MG63 (cell line): ENCODE measurements around the gene HOXA10. TPM values are rescaled to one million over a fixed set of nuclear protein-coding genes. Genes with fewer than 3 reads are reported as not detected.

ENCODE experiments used
- DNase-seq: peaks from one replicate; pipeline ENCODE4 v3.0.0-alpha.2; 2020
- H3K27me3 ChIP-seq: fragments of 250-450 bp; sonication (Bioruptor Pico); 2 replicates; pipeline ENCODE4 v1.5.1; 2020; ENCODE audit warnings: mild to moderate bottlenecking, moderate library complexity
- H3K36me3 ChIP-seq: fragments of 250-450 bp; sonication (Bioruptor Pico); 2 replicates; pipeline ENCODE4 v1.5.1; 2020; ENCODE audit warnings: mild to moderate bottlenecking, moderate library complexity
- H3K4me3 ChIP-seq: fragments of 250-450 bp; sonication (Bioruptor Pico); 2 replicates; pipeline ENCODE4 v1.5.1; 2020; ENCODE audit warnings: mild to moderate bottlenecking, moderate library complexity
- H3K9me3 ChIP-seq: fragments of 250-450 bp; sonication (Bioruptor Pico); 2 replicates; pipeline ENCODE4 v1.5.1; 2020; ENCODE audit warnings: mild to moderate bottlenecking, moderate library complexity
- total RNA-seq: library from RNA; depleted of rRNA; stranded (reverse); fragments of >200 nt; shearing (Covaris generic); gene quantifications from 2 replicates; pipeline ENCODE4 v1.2.3, GENCODE V29; 2014; ENCODE audit warnings: low replicate concordance

The HOXA10 gene
- total RNA-seq, 1 experiment from 2014 or later: 26.7 TPM

DNA sequence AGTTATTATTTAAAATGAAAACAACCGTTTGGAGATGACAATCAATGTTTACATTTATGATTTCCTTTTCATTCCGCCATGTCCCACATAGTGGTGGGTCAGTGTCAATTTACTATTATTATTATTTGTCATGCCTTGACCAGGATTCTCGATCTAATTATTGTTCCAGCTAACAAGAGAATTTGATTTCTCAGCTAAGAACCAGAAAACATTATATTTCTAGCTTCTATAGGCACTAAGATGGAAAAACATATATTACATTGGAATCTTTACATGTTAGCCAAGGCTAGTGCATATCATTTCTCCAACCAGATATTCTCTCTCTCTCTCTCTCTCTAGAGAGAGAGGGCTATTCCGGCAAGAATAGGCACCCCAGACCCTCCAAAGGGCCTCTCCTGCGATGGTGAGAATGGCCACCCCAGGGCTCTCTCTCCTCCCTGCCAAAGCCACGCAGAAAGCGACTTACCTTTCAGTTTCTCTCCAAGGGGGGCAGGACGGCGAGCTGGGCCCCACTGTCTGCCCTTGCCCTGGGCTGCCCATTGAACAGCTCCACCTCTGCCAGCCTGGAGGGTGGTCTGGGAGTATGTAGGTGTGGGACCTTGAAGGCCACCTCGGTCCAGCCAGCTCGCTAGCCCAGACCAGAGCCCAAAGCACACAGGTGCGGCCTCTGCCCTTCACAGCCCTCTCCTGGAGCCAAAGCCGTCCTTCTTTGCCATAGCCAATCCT is 24.1 kb downstream of the HOXA10 start:
- H3K36me3 ChIP-seq: peaks cover 7% of the 10 kb centered on the region; the same call in 1 of the 2 replicates
- DNase-seq: no peak
- H3K4me3 ChIP-seq: peak overlapping the region; percentile 53
- H3K9me3 ChIP-seq: no peaks in the 10 kb centered on the region
- no peaks in the 10 kb centered on the region for H3K27me3 ChIP-seq

DNA sequence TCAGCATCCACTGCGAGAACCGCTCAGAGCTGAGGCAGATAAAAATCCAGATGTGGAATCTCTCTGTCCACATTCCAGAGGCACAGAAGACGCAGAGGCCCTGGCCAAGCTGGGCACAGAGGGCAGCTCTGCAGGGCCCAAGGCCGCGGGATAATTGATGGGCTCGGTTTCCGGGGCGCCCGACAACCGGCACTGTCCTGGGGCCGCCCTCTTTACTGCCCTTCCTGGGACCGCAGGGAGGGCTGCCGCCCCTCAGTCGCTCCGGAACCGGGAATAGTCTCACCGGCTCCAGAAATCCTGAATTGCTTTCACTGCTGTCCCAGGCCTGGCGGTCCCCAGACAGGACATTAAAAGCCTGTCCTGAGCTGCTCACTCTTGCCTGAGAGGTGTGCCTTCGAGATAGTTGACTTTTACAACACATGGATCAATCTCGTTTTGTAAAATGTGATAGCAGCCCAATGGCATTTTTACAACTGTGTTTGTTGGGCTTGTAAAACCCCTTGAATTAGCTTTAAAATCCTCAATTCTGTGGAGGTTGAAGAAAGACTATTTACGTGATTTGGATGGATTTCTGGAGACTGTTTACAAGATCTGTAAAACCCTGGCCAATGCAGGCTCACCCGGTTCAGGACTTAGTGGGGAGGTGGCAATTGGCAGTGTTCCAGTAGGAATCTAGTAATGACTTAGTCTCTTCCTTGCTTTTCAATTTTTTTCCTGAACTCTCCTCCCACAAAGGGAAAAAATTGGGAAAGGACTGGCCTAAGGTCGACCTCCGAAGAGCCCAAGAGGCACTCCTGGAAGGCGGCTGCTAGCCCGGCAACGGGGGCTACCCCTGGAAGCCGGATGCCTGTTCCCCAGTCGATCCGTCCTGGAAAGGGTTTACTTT is 25.1 kb downstream of the HOXA10 start:
- Histone ChIP-seq H3K9me3 (no peaks in the 10 kb centered on the region), H3K36me3 (peaks cover 14% of the 10 kb centered on the region; the same call in 1 of the 2 replicates), H3K4me3 (peak overlapping the region; percentile 53), H3K27me3 (no peaks in the 10 kb centered on the region)
- DNase-seq: peak; percentile 41

GRCh38 chr7:27148031-27148755 is 25.9 kb downstream of the HOXA10 start:
- Histone ChIP-seq H3K36me3 (peaks cover 14% of the 10 kb centered on the region; the same call in 1 of the 2 replicates), H3K9me3 (no peaks in the 10 kb centered on the region), H3K4me3 (peak overlapping the region; percentile 53; the same call in 1 of the 2 replicates), H3K27me3 (no peaks in the 10 kb centered on the region)
- no peak for DNase-seq

DNA sequence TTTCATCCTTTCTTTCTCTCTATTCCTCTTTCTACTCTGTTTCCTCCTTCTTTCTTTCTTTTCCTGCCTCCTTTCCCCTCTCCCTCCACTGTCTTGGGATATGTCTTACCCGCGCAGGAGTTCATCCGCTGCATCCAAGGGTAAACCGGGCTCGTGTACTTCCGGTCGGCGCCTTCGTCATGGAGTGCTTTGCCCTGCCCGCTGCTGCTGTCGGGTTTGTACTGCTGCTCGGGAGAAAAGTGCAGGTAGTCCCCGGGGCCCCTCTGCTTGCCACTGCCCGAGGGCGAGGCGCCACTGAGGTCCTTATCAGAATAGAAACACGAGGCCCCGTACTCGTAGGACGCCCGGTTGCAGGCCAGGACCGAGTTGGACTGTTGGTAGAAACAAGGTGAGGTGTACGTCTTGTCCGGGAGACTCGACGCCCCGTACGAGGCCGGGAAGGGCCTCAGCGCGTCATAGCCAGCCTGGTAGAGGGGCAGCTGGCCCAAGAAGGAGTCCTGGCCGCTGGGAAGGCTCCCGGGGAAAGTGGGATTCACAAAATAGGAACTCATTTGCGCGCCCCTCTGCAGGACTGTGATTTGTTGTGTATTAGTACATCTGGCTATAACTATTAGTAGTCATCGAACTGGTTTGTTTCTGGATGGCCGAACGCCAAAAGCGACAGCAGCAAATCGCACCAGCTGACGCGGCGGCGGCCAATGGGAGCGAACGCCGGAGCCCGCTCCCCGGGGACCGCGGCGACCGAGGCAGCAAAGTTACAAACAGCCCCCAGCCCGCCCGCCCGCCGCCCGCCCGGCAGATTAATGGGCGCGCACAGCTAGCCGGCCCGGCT is 26.7 kb downstream of the HOXA10 start, which contains the start of gene HOXA6:
TSS of gene HOXA6 (minus strand) at position 576 of the 832 bp plus-strand sequence. CDS start at position 551, 25 bp downstream.
- DNase-seq: no peak
- Histone ChIP-seq H3K27me3 (no peaks in the 10 kb centered on the region), H3K9me3 (no peaks in the 10 kb centered on the region), H3K4me3 (peak within 1 kb of the TSS; percentile 53; the same call in 1 of the 2 replicates), H3K36me3 (peaks cover 14% of the 10 kb centered on the region; the same call in 1 of the 2 replicates)

DNA sequence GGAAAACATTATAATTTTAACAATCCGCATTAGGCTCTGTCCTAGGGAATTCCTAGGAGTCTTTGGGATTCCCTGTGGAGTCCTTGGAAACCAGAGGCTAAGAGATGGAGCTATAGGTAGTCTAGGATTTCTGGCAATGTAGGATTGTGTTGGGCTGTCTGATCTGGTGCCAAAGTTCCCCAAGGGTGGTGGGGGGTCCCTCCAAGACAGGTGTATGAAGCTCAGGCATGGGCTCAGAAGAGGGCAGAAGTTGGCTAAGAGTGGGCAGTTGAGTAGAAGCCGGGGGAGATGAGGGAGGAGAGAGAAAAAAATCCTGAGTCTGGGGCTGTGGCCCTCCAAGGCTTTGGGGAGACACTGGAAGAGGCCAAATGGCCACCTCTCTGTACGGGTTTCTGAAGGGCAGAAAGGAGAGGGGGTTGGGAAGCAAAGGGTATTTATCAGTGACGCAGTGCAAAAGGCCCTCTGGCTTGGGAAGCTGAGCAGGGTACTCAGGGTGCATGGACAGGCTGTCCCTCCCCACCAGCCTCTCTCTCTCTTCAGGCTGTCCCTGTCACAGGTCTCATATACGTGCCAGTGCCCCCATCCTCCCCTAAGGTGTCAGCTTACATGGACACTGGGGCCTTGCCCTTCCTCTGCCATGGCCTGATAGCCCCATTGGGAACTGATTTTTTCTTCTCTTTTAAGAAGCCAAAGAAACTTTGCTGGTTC is 27.5 kb downstream of the HOXA10 start:
- Histone ChIP-seq H3K27me3 (no peaks in the 10 kb centered on the region), H3K9me3 (no peaks in the 10 kb centered on the region), H3K36me3 (peaks cover 18% of the 10 kb centered on the region), H3K4me3 (no peak overlapping the region)
- no peak for DNase-seq

- Histone ChIP-seq H3K4me3 (no peak overlapping the region), H3K36me3 (peaks cover 20% of the 10 kb centered on the region), H3K27me3 (no peaks in the 10 kb centered on the region), H3K9me3 (no peaks in the 10 kb centered on the region)
- no peak for DNase-seq
These were observed 28.2 kb downstream of the HOXA10 start for GRCh38 chr7:27145914-27146412.

GRCh38 chr7:27145165-27145913 is 28.8 kb downstream of the HOXA10 start:
- no peak for DNase-seq
- Histone ChIP-seq H3K9me3 (no peaks in the 10 kb centered on the region), H3K36me3 (peaks cover 20% of the 10 kb centered on the region), H3K4me3 (no peak overlapping the region), H3K27me3 (no peaks in the 10 kb centered on the region)

DNA sequence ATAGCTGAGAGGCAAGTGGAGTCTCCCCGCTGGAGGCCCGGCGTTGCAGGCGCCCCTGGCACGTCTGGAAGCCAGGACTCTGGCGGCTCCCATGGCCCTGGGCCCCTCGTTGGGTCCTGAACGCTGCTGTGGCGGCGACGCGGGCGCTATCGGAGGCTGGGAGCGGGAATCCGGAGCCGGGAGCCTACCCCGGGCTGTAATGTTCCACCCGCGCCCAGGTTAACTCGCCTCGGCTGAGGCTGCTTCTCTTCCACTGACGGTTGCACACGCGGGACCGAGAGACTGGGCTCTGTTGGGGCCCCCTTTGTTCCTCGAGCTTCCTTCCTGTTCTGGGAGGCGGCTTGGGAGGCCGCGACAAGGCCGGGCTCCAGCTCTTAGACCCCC is 29.3 kb downstream of the HOXA10 start:
- DNase-seq: no peak

DNA sequence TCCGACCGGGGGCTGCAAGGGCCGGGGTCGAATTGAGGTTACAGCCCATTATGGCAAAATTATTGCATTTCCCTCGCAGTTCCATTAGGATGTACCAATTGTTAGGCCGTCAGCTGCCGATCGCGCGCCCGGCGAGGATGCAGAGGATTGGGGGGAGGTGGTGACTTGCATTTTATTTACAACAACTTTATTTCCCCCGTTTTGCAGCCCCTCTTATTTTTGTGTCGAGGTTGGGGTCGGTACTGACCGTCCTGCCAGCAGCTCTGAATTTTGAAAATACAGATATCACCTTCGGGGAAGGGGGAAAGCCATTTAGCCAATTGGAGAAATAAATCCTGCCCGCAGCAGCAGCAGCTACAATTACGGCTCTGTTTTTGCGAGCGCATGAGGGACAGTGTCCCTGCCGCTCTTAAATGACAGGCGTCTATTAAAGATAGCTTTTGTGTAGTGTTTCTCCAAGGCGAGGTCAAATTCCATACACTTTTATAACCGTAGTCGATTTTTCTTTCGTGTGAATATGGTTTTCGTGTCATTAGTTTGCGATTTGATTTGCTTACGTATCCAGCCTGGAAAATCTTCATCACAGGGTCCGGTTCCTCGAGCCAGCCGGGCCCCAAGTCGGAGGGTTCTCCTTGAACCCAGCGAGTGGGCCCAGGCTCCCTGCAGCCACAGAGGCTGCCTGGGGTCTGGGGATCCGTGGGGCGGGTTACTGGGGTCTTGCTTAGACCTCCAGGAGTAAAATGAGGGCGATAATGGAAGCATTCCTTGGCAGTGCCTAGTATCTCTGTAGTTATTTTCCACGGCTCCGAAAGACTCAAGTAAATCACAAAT is 30.0 kb downstream of the HOXA10 start:
- peaks cover 23% of the 10 kb centered on the region for H3K36me3 ChIP-seq
- DNase-seq: no peak
- no peaks in the 10 kb centered on the region for H3K9me3 ChIP-seq
- H3K4me3 ChIP-seq: no peak overlapping the region
- H3K27me3 ChIP-seq: no peaks in the 10 kb centered on the region

More for the DNA sequence above, 29.3 kb downstream of the HOXA10 start:
- H3K4me3 ChIP-seq: no peak overlapping the region
- H3K9me3 ChIP-seq: no peaks in the 10 kb centered on the region
- peaks cover 23% of the 10 kb centered on the region for H3K36me3 ChIP-seq
- H3K27me3 ChIP-seq: no peaks in the 10 kb centered on the region

GRCh38 chr7:27143023-27143949 is 30.8 kb downstream of the HOXA10 start, which contains the start of gene HOXA5:
HOXA5 (minus strand) TSS chr7:27143681; CDS start chr7:27143607, 74 bp downstream.
- no peak within 1 kb of the TSS for H3K4me3 ChIP-seq
- H3K27me3 ChIP-seq: no peaks in the 10 kb centered on the region
- DNase-seq: no peak
- H3K36me3 ChIP-seq: peaks cover 23% of the 10 kb centered on the region
- no peaks in the 10 kb centered on the region for H3K9me3 ChIP-seq

GRCh38 chr7:27142580-27143022 is 31.5 kb downstream of the HOXA10 start:
- no peak for DNase-seq
- Histone ChIP-seq H3K27me3 (no peaks in the 10 kb centered on the region), H3K9me3 (no peaks in the 10 kb centered on the region), H3K36me3 (peaks cover 23% of the 10 kb centered on the region), H3K4me3 (no peak overlapping the region)

GRCh38 chr7:27141923-27142579 is 32.1 kb downstream of the HOXA10 start:
- H3K4me3 ChIP-seq: no peak overlapping the region

More at GRCh38 chr7:27141923-27142579, 32.1 kb downstream of the HOXA10 start:
- Histone ChIP-seq H3K9me3 (no peaks in the 10 kb centered on the region), H3K36me3 (peaks cover 23% of the 10 kb centered on the region), H3K27me3 (no peaks in the 10 kb centered on the region)
- no peak for DNase-seq
